A673 (cell line): ENCODE measurements around the gene GEMIN4.
"Not testable (repeated sequence)": the region's sequence is repeated elsewhere in the genome, so short reads cannot be mapped to it uniquely, and the experiment has no call there.

Experiments
- EZH2 ChIP-seq: fragments of 200-600 bp; sonication (generic); IDR thresholded peaks from 2 replicates; pipeline ENCODE4 v1.6.1; 2017; ENCODE audit warnings: borderline replicate concordance, low read depth, mild to moderate bottlenecking, mixed read lengths, antibody characterized with exemption, low read length; ENCODE audit not compliant: poor library complexity, severe bottlenecking
- TF ChIP-seq, protein P1 (sequence below): fragments of 300-800, 200-600 bp; sonication (generic); conservative IDR thresholded peaks from 2 replicates; pipeline ENCODE4 v1.5.1; 2017; ENCODE audit warnings: low read depth, mild to moderate bottlenecking, antibody characterized with exemption, low read length, moderate library complexity, mixed read lengths

DNA sequence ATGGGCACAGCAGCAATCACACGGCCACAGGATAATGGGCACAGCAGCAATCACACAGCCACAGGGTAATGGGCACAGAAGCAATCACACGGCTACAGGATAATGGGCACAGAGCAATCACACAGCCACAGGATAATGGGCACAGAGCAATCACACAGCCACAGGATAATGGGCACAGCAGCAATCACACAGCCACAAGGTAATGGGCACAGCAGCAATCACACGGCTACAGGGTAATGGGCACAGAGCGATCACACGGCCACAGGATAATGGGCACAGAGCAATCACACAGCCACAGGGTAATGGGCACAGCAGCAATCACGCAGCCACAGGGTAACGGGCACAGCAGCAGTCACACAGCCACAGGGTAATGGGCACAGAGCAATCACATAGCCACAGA is 2.7 kb downstream of the GEMIN4 start:
- TF ChIP-seq, protein P1, sequence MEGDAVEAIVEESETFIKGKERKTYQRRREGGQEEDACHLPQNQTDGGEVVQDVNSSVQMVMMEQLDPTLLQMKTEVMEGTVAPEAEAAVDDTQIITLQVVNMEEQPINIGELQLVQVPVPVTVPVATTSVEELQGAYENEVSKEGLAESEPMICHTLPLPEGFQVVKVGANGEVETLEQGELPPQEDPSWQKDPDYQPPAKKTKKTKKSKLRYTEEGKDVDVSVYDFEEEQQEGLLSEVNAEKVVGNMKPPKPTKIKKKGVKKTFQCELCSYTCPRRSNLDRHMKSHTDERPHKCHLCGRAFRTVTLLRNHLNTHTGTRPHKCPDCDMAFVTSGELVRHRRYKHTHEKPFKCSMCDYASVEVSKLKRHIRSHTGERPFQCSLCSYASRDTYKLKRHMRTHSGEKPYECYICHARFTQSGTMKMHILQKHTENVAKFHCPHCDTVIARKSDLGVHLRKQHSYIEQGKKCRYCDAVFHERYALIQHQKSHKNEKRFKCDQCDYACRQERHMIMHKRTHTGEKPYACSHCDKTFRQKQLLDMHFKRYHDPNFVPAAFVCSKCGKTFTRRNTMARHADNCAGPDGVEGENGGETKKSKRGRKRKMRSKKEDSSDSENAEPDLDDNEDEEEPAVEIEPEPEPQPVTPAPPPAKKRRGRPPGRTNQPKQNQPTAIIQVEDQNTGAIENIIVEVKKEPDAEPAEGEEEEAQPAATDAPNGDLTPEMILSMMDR = not testable (repeated sequence)
- TF ChIP-seq EZH2 = not testable (repeated sequence)
